IMR-90 (cell line): Measurements from ENCODE around the gene LYPD6B. TPM values are rescaled to one million over a fixed set of nuclear protein-coding genes. Genes with fewer than 3 reads are reported as not detected.

ENCODE experiments used
- ATAC-seq: fragments of 200-7000 bp; cut with Tn5 transposase; 2 replicates; pipeline ENCODE4 v1.9.1; 2020; ENCODE audit warnings: low read depth, mild to moderate bottlenecking, moderate library complexity
- BruUV-seq: library from RNA; stranded (reverse); fragments of 400-500 nt; replicated peaks from 2 replicates; lab custom pipeline; 2021; lab: Mats Ljungman, UMichigan
- CTCF ChIA-PET: fragments of 300-600 bp; formaldehyde crosslinking; extraction: SDS; loops from one replicate; lab custom pipeline; 2021; ENCODE audit warnings: antibody characterized with exemption; lab: Yijun Ruan, JAX
- POLR2A ChIA-PET: fragments of 300-600 bp; sonication (Branson Sonifier 250); formaldehyde crosslinking; loops from one replicate; lab custom pipeline; 2022; ENCODE audit warnings: antibody characterized with exemption; ENCODE audit not compliant: unreplicated experiment; lab: Charles Lee
- DNase-seq: peaks from one replicate; pipeline ENCODE4 v3.0.0; 2013
- H2AFZ ChIP-seq: replicated peaks from 2 replicates; pipeline ENCODE3; 2013; ENCODE audit warnings: low read length, mild to moderate bottlenecking; ENCODE audit not compliant: poor library complexity
- H2AK5ac ChIP-seq: 2 replicates; pipeline ENCODE4 v1.6.1; 2013; ENCODE audit warnings: low read depth, low read length, inconsistent platforms
- H2AK9ac ChIP-seq: replicated peaks from 2 replicates; pipeline ENCODE3; 2013; ENCODE audit warnings: mild to moderate bottlenecking, low read depth, low read length, moderate library complexity; ENCODE audit not compliant: poor library complexity
- H2BK120ac ChIP-seq: 2 replicates; pipeline ENCODE4 v1.6.1; 2013; ENCODE audit warnings: low read depth, low read length, inconsistent platforms
- H2BK15ac ChIP-seq: 3 replicates; pipeline ENCODE4 v1.6.1; 2013; ENCODE audit warnings: low read depth, low read length, inconsistent platforms
- H2BK20ac ChIP-seq: 2 replicates; pipeline ENCODE4 v1.6.1; 2013; ENCODE audit warnings: low read depth, mild to moderate bottlenecking, inconsistent platforms, low read length, moderate library complexity
- H2BK5ac ChIP-seq: 2 replicates; pipeline ENCODE4 v1.6.1; 2013; ENCODE audit warnings: mild to moderate bottlenecking, low read depth, low read length, inconsistent platforms; ENCODE audit not compliant: poor library complexity, severe bottlenecking
- H3K14ac ChIP-seq: replicated peaks from 2 replicates; pipeline ENCODE4 v1.6.1; 2013; ENCODE audit warnings: low read depth, low read length, inconsistent platforms
- H3K18ac ChIP-seq: 2 replicates; pipeline ENCODE4 v1.6.1; 2013; ENCODE audit warnings: low read depth, low read length, control low read depth
- H3K23ac ChIP-seq: 2 replicates; pipeline ENCODE4 v1.6.1; 2013; ENCODE audit warnings: low read depth, low read length, inconsistent platforms
- H3K27ac ChIP-seq: 2 replicates; pipeline ENCODE4 v1.5.1; 2013; ENCODE audit warnings: mild to moderate bottlenecking, control low read depth, low read length; ENCODE audit not compliant: insufficient read depth
- H3K27me3 ChIP-seq: 2 replicates; pipeline ENCODE4 v1.6.1; 2013; ENCODE audit warnings: low read length; ENCODE audit not compliant: control insufficient read depth, insufficient read depth
- H3K36me3 ChIP-seq: 2 replicates; pipeline ENCODE4 v1.6.1; 2013; ENCODE audit warnings: low read length, mixed read lengths; ENCODE audit not compliant: control insufficient read depth, insufficient read depth
- H3K4ac ChIP-seq: 2 replicates; pipeline ENCODE4 v1.6.1; 2013; ENCODE audit warnings: low read depth, low read length, inconsistent platforms
- H3K4me1 ChIP-seq: 2 replicates; pipeline ENCODE4 v1.6.1; 2013; ENCODE audit warnings: low read length, mixed read lengths; ENCODE audit not compliant: control insufficient read depth, insufficient read depth
- H3K4me2 ChIP-seq: 2 replicates; pipeline ENCODE4 v1.6.1; 2013; ENCODE audit warnings: low read depth, mild to moderate bottlenecking, control low read depth, low read length, moderate library complexity
- H3K4me3 ChIP-seq: 2 replicates; pipeline ENCODE4 v1.5.1; 2013; ENCODE audit warnings: low read depth, mild to moderate bottlenecking, control low read depth, low read length, moderate library complexity; ENCODE audit not compliant: insufficient read depth
- H3K56ac ChIP-seq: 2 replicates; pipeline ENCODE4 v1.6.1; 2013; ENCODE audit warnings: low read length, inconsistent platforms; ENCODE audit not compliant: insufficient read depth; ENCODE audit errors: extremely low read depth
- H3K79me1 ChIP-seq, 2 experiments: 2 replicates each; pipeline ENCODE4 v1.6.1; 2013; ENCODE audit warnings: low read length in 2 of 2, inconsistent platforms in 1 of 2, low read depth in 1 of 2
- H3K9ac ChIP-seq: 2 replicates; pipeline ENCODE4 v1.6.1; 2013; ENCODE audit warnings: low read depth, low read length, control low read depth
- H3K9me1 ChIP-seq: 2 replicates; pipeline ENCODE4 v1.6.1; 2013; ENCODE audit warnings: low read length, inconsistent platforms; ENCODE audit not compliant: insufficient read depth
- H3K9me3 ChIP-seq: 2 replicates; pipeline ENCODE4 v1.6.1; 2013; ENCODE audit warnings: low read length; ENCODE audit not compliant: control insufficient read depth, insufficient read depth
- H4K20me1 ChIP-seq: 2 replicates; pipeline ENCODE4 v1.6.1; 2013; ENCODE audit warnings: low read length, inconsistent platforms; ENCODE audit not compliant: insufficient read depth
- H4K5ac ChIP-seq: 2 replicates; pipeline ENCODE4 v1.6.1; 2013; ENCODE audit warnings: mild to moderate bottlenecking, low read depth, low read length, control low read depth
- H4K8ac ChIP-seq, 2 experiments: 2 replicates each; pipeline ENCODE4 v1.6.1; 2013; ENCODE audit warnings: low read depth in 2 of 2, low read length in 2 of 2, control low read depth in 1 of 2, inconsistent platforms in 1 of 2
- H4K91ac ChIP-seq: 2 replicates; pipeline ENCODE4 v1.6.1; 2013; ENCODE audit warnings: low read depth, low read length, inconsistent platforms; ENCODE audit not compliant: insufficient read depth
- POLR2A ChIP-seq: IDR thresholded peaks from 2 replicates; pipeline ENCODE4 v1.6.1; 2012; ENCODE audit warnings: mild to moderate bottlenecking, low read depth, low read length
- WGBS, 2 experiments: methylation state at CpG; one replicate each; pipeline versions ENCODE4 v1.1.5 to v1.1.7; 2013; ENCODE audit warnings: missing lambda C conversion rate in 2 of 2; ENCODE audit not compliant: insufficient read length in 1 of 2; ENCODE audit errors: extremely low coverage in 2 of 2; 5-methylcytosine and 5-hydroxymethylcytosine counted together
- dilution Hi-C: fragments of 300-500 bp; cut with HindIII; formaldehyde crosslinking; loops from one replicate; pipeline ENCODE4 v1.14.3; 2018; ENCODE audit warnings: low sequenced_read_pairs; ENCODE audit not compliant: unreplicated experiment
- in situ Hi-C: fragments of 300-500 bp; cut with MboI; formaldehyde crosslinking; loops from 3 replicates; pipeline ENCODE4 v1.14.3; 2019; ENCODE audit warnings: low sequenced_read_pairs, inconsistent platforms, mixed read lengths
- intact Hi-C: fragments of 100-400 bp; cut with micrococcal nuclease; formaldehyde crosslinking; loops from 2 replicates; pipeline ENCODE4 v1.10.0; 2022
- polyA plus RNA-seq, 3 experiments: library from polyadenylated mRNA; depleted of rRNA; stranded (reverse); fragments of >200 nt; gene quantifications; 2 replicates each; pipeline ENCODE4 v1.2.3, GENCODE V29; 2012; ENCODE audit warnings: low replicate concordance in 1 of 3
- total RNA-seq: library from RNA; depleted of rRNA; stranded (reverse); fragments of >200 nt; gene quantifications from 2 replicates; pipeline ENCODE4 v1.2.3, GENCODE V29; 2012
- TF ChIP-seq, protein P1 (sequence below): fragments of 150-350 bp; IDR thresholded peaks from 2 replicates; pipeline ENCODE4 v1.6.1; 2016; ENCODE audit warnings: low read depth, mild to moderate bottlenecking, low read length, moderate library complexity, borderline replicate concordance
- TF ChIP-seq, protein P2 (sequence below): fragments of 150-350 bp; IDR thresholded peaks from 2 replicates; pipeline ENCODE4 v1.6.1; 2017; ENCODE audit warnings: mild to moderate bottlenecking, antibody characterized with exemption, low read length, low read depth

LYPD6B gene
- total and polyA plus RNA-seq, 2 of the 4 experiments (the other 2 are of a cell fraction) = 0.05 TPM; not detected in 1

DNA sequence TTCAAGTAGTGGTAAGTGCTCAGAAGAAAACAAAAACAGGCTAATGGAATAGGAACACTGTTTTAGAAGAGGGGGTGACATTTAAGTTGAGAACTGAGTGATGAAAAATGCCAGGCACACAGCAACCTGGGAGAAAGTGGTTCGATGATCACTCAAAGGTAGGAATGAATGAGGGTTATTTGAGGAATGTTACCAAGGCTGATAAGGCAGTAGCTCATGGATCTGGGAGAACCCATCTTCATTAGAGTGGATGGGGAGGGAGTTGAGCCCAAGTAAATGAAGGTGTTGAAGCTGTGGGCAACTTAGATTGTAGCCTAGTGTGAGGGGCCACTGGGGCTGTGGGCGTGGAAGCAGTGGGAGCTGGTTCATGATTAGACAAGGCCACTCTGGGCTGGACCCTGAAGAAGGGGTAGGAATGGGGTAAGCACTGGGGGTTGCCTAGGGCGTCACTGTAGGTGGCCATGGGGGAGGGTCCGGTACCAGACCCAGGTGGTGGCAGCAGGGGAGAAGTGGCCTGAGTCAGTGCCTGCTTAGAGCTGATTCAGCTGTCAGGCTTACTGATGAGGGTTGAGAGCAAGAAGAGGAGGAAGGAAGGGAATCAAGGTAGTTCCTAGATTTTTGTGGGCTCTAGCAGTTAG, 22.5 kb upstream of the LYPD6B start:
- no peak overlapping the region for H3K27ac ChIP-seq
- H2BK120ac ChIP-seq = no peak overlapping the region
- ATAC-seq (no peak), DNase-seq (no peak)
- no peak overlapping the region for H3K14ac ChIP-seq
- no peaks in the 10 kb centered on the region for H3K79me1 ChIP-seq
- H2AFZ ChIP-seq = no peak overlapping the region
- no peaks in the 10 kb centered on the region for H3K9me1 ChIP-seq
- no peak overlapping the region for H3K56ac ChIP-seq
- TF ChIP-seq, protein P1, sequence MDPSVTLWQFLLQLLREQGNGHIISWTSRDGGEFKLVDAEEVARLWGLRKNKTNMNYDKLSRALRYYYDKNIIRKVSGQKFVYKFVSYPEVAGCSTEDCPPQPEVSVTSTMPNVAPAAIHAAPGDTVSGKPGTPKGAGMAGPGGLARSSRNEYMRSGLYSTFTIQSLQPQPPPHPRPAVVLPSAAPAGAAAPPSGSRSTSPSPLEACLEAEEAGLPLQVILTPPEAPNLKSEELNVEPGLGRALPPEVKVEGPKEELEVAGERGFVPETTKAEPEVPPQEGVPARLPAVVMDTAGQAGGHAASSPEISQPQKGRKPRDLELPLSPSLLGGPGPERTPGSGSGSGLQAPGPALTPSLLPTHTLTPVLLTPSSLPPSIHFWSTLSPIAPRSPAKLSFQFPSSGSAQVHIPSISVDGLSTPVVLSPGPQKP = no peak
- TF ChIP-seq, protein P2, sequence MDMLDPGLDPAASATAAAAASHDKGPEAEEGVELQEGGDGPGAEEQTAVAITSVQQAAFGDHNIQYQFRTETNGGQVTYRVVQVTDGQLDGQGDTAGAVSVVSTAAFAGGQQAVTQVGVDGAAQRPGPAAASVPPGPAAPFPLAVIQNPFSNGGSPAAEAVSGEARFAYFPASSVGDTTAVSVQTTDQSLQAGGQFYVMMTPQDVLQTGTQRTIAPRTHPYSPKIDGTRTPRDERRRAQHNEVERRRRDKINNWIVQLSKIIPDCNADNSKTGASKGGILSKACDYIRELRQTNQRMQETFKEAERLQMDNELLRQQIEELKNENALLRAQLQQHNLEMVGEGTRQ = no peak
- TF ChIP-seq POLR2A = no peak
- in situ Hi-C loops = loop anchor here (5.0 kb wide), 1 partner anchor 546 kb away; no protein-coding TSS in a partner anchor
- H3K36me3 ChIP-seq = no peaks in the 10 kb centered on the region
- H2BK15ac ChIP-seq = no peak overlapping the region
- H4K5ac ChIP-seq = no peak overlapping the region
- H4K91ac ChIP-seq = no peak overlapping the region
- H2BK5ac ChIP-seq = no peak overlapping the region
- H4K8ac ChIP-seq = no peak overlapping the region
- H3K23ac ChIP-seq = no peak overlapping the region
- no peak overlapping the region for H2BK20ac ChIP-seq
- H3K4me3 ChIP-seq = no peak overlapping the region
- intact Hi-C loops = no loop called here
- H3K27me3 ChIP-seq = no peaks in the 10 kb centered on the region; the same call in 1 of the 2 replicates
- no peak overlapping the region for H3K18ac ChIP-seq
- no TSS peak for BruUV-seq
- WGBS, 2 experiments = 50% methylated on average over 3 of the region's 4 CpGs; no CpG with 5 or more reads in 1 of the 2 experiments
- no peak overlapping the region for H3K9ac ChIP-seq
- ChIA-PET POLR2A (no interaction called here), CTCF (interaction anchor here (0.6 to 5.3 kb wide), 3 partner anchors 10 to 546 kb away, joined by 3 to 49 read pairs (median 6); no protein-coding TSS in a partner anchor)
- H2AK5ac ChIP-seq = no peak overlapping the region
- no peaks in the 10 kb centered on the region for H4K20me1 ChIP-seq
- H3K4me2 ChIP-seq = no peak overlapping the region
- H3K4me1 ChIP-seq = no peaks in the 10 kb centered on the region
- dilution Hi-C loops = no loop called here
- H3K9me3 ChIP-seq = no peaks in the 10 kb centered on the region
- H3K4ac ChIP-seq = no peak overlapping the region
- no peak overlapping the region for H2AK9ac ChIP-seq
